NCI-H2107 (cell line): Measurements from ENCODE around the gene RASL10A.
A peak's percentile ranks its signal among the peaks of the same experiment; 100 is the strongest.

ENCODE experiments used
- DNase-seq: peaks from one replicate; lab custom pipeline; 2025; lab: John Stamatoyannopoulos, UW

Gene RASL10A

DNA sequence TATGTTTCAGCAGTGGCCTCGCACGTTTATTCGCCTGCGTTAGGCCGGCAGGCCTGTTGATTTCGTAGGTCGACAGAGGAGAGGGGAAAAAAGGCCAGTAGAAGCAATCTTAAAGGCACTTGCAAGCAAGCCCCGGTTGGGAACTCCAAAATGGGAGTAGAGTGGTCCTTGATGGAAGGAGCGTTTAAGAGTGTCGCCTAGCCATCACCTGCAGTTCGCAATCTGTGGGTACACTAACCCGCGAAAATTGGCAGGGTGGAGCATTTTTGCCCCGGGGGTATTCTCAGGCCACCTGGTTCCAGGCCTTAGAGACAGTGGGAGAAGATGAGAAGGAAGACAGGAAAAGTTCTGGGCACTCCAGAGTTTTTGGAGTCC lies 46.3 kb downstream of the RASL10A start:
- DNase-seq, result no peak

DNA sequence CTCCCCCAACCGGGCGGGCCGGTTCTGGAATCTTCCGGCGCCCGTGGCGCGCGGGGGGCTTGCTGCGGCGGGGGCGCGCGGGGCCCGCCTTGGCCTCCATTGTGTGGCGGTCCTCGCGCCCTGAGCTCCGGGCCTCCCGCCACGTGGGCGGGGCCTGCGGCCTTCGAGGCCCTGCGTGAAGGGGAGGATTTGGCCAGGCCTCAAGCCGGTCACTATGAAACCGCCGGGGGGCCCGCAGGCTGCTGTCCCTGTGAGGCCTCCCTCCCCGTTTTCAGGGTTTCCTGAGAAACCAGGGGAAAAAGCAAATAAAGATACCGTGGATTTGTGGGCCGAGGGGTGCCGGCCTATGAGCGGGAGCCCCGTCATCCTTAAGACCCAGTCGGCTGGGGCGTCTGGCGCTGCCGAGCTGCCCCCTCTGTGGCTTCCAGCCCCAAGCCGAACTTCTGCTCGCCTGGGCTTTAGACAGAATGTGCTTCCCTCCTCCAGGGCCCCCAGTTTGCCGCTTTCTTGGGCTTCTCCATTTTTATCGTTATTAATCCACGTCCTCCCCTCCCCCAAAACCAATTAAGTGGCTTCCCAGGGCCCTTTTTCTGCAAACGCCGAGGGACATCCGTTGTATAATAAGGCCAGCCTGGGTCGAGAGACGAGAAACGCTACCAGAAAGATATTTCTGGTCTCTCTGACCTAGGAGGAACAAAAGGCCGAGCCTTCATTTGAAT lies 46.8 kb downstream of the RASL10A start:
- no peak for DNase-seq

DNA sequence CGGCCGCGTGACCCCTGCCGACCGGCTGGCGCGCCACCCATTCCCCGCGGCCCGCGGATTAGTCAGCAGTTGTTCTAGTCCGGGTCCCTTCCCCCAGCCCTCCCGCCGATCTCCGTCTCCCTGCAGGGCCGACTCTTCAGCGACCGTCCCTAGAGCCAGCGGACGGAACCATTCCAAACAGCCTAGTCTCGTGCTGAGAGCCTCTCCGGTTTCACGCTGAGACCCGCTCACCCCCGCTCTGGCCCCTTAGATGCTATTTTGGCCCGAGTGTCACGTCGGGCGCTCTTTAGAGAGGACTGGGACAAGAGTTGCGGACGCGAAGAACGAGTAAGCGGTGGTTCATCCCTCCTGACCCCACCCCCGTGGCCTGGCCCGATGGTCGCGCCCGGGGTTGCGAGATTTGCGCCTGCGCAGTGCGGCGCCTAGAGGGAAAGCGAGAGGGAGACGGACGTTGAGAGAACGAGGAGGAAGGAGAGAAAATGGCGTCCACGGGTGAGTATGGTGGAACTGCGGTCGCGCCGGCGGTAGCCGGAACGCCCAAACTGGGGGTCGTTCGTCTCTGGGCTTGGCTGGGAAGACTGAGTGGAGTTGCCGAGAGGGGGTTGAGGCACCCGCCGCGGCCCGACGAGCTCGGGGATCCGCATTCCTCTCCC lies 47.5 kb downstream of the RASL10A start, which contains the start of the genes EWSR1 and RHBDD3:
EWSR1 (plus strand) TSS at position 411 of the 653 bp plus-strand sequence; CDS start at position 480, 69 bp downstream.
RHBDD3 (minus strand) TSS at position 124 of the 653 bp plus-strand sequence. CDS start 2,355 bp downstream, outside the sequence.
- peak; percentile 71 for DNase-seq

GRCh38 chr22:29267462-29267857 lies 48.0 kb downstream of the RASL10A start:
- DNase-seq, result no peak

GRCh38 chr22:29266564-29267461 lies 48.7 kb downstream of the RASL10A start:
- DNase-seq, result no peak

DNA sequence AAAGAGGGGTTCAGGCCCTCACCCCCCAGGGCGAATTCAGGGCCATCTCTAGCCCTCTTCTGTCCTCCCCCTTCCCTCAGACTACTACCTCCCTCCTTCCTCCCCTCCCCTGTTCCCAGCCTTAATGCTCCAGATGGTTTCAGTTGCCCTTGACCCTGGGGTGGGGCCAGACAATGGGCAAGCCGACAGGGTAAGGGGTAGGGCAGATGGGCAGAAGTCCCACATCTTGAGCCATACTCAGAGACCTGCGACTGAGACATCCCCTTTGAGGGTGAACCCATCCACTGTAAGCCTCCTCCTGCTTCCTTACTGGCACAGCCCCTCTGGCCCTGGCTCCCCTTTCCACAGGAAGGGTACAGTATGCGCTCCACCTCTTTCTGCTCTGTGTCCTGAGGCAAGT lies 49.6 kb downstream of the RASL10A start:
- DNase-seq, result no peak

DNA sequence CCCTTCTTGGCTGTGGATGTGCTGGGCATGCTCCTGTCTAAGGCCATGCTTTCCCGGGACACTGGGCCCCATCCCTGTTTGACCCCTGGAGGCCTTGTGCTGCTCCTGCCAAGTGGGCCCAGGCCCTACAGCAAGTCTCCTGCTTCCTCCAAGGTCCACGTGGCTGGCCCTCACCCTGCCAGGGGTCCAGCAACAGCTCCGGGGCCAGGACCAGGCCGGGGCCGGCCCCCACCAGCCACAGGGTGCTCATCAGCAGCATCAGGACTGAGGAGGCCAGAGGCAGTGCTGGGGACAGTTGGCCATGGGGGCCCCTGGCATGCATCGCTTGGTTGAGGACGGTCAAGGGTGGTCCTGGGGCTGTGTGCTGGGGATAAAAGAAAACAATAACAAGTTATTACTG lies 50.2 kb downstream of the RASL10A start:
- DNase-seq, result no peak

GRCh38 chr22:29263791-29264276 lies 51.7 kb downstream of the RASL10A start:
- DNase-seq, result no peak
